Adrenal gland (tissue), 12 donors: ENCODE results near the gene SLAMF9. TPM values are rescaled to one million over a fixed set of nuclear protein-coding genes. Genes with fewer than 3 reads are reported as not detected.

ENCODE experiments used
- DNase-seq, 7 donors: peaks; one replicate each; pipeline ENCODE4 v3.0.0-alpha.2; 2019 to 2020
- H3K27ac ChIP-seq, 5 donors: fragments of 200-600 bp; sonication (generic) in 4 of 5; 1 replicate in 3 of 5; 2 replicates in 2 of 5; pipeline versions ENCODE4 v1.5.1 to v1.8.0; 2016 to 2020; ENCODE audit warnings: mild to moderate bottlenecking in 1 of 5
- H3K27me3 ChIP-seq: fragments of 200-600 bp; 2 replicates; pipeline ENCODE4 v1.8.0; 2021
- H3K36me3 ChIP-seq, 2 donors: fragments of 200-600 bp; replicated peaks in 1 of 2; 1 replicate in 1 of 2; 2 replicates in 1 of 2; pipeline versions ENCODE4 v1.5.1 to v1.8.0; 2018 to 2022
- H3K4me1 ChIP-seq, 2 donors: fragments of 200-600 bp; replicated peaks in 1 of 2; 1 replicate in 1 of 2; 2 replicates in 1 of 2; pipeline versions ENCODE4 v1.5.1 to v1.8.0; 2018 to 2021
- H3K4me3 ChIP-seq, 4 donors: fragments of 200-600 bp; sonication (generic) in 3 of 4; one replicate each; pipeline ENCODE4 v1.5.1; 2016 to 2018
- H3K9me3 ChIP-seq, 3 donors: fragments of 200-600 bp; sonication (generic) in 1 of 3; replicated peaks in 1 of 3; 1 replicate in 2 of 3; 2 replicates in 1 of 3; pipeline versions ENCODE4 v1.5.1 to v1.8.0; 2016 to 2021
- CTCF ChIP-seq, 6 experiments: fragments of 450-650 bp in 4 of 6; fragments of 200-600 bp in 2 of 6; sonication (generic) in 1 of 6; IDR thresholded peaks; 1 replicate in 5 of 6; 2 replicates in 1 of 6; pipeline versions ENCODE4 v1.5.1 to v1.8.0; 2016 to 2021; ENCODE audit warnings: antibody characterized with exemption in 6 of 6, mild to moderate bottlenecking in 2 of 6, moderate library complexity in 1 of 6
- POLR2A ChIP-seq, 2 donors: fragments of 450-650 bp; IDR thresholded peaks; one replicate each; pipeline ENCODE4 v1.6.1; 2017; ENCODE audit warnings: antibody characterized with exemption in 2 of 2, mild to moderate bottlenecking in 2 of 2, moderate library complexity in 1 of 2
- WGBS, 4 donors: extraction: QIAGEN DNeasy Blood & Tissue Kit in 2 of 4; methylation state at CpG; one replicate each; pipeline versions ENCODE4 v1.1.5 to v1.1.7; 2013 to 2017; 5-methylcytosine and 5-hydroxymethylcytosine counted together
- intact Hi-C, 2 donors: fragments of 100-400 bp; cut with DNase I; formaldehyde crosslinking; loops; one replicate each; pipeline versions ENCODE4 v1.14.1 to v1.15.0; 2022 to 2023
- polyA plus RNA-seq, 3 donors: library from polyadenylated mRNA; stranded (reverse); fragments of 200-250 nt in 2 of 3; fragments of 350-450 nt in 1 of 3; fragmentation: Illumina TruSeq in 1 of 3; extraction: RNeasy Lipid Tissue Mini Kit (QIAGEN cat#74804) in 1 of 3; gene quantifications; one replicate each; pipeline ENCODE4 v1.2.3, GENCODE V29; 2013 to 2014
- total RNA-seq, 9 donors: library from RNA; depleted of rRNA in 4 of 9; stranded (reverse); fragments of >200 nt in 4 of 9; fragments of 120-200 nt in 1 of 9; fragmentation: NEBNext Ultra II Directional in 1 of 9; extraction: Animal tissue kit (Norgen Biotek cat#: 25700) in 1 of 9; gene quantifications; one replicate each; pipeline versions ENCODE4 v1.1.0 to v1.2.4, GENCODE V29; 2013 to 2023
- donor health status: healthy with polysubstance abuse.
- donor health status: Bipolar disorder and iron deficiency.
- donor health status: DM: yes; HTN: yes; CAD: no.
- donor health status: DM: no; HTN: no; CAD: no.
- donor health status: DM: no; HTN: no; CAD: no.
- donor health status: DM: yes; HTN: yes; CAD: no.

Gene SLAMF9
- total and polyA plus RNA-seq, 12 donors = not detected

- H3K9me3 ChIP-seq = no peaks in the 10 kb centered on the region
- no peaks in the 10 kb centered on the region for H3K4me1 ChIP-seq
- H3K36me3 ChIP-seq = no peaks in the 10 kb centered on the region
- no peak overlapping the region for H3K4me3 ChIP-seq
- no peak for DNase-seq
- 45 to 57% (median 48%) methylated on average over 3 of the region's 3 CpGs for WGBS, 4 donors
- H3K27ac ChIP-seq = no peak overlapping the region
- intact Hi-C loops = no loop called here
- TF ChIP-seq POLR2A (IDR thresholded peaks at IDR 0.05) (no peak), CTCF (IDR thresholded peaks at IDR 0.05) (no peak)
- H3K27me3 ChIP-seq = peaks cover 34% of the 10 kb centered on the region
Measured at GRCh38 chr1:159964144-159964543, 10.1 kb upstream of the SLAMF9 start.

GRCh38 chr1:159962176-159962575, 8.1 kb upstream of the SLAMF9 start:
- no peaks in the 10 kb centered on the region for H3K9me3 ChIP-seq
- H3K4me3 ChIP-seq = no peak overlapping the region
- DNase-seq = no peak
- 83 to 93% (median 91%) methylated on average over 11 of the region's 11 CpGs for WGBS, 4 donors
- H3K27me3 ChIP-seq = peaks cover 23% of the 10 kb centered on the region
- no peaks in the 10 kb centered on the region for H3K4me1 ChIP-seq
- TF ChIP-seq POLR2A (IDR thresholded peaks at IDR 0.05) (no peak), CTCF (IDR thresholded peaks at IDR 0.05) (no peak)
- no peak overlapping the region for H3K27ac ChIP-seq
- no peaks in the 10 kb centered on the region for H3K36me3 ChIP-seq
- intact Hi-C loops = no loop called here

GRCh38 chr1:159961636-159962035, 7.6 kb upstream of the SLAMF9 start:
- WGBS, 4 donors = 84 to 90% (median 88%) methylated on average over 15 of the region's 15 CpGs
- no peaks in the 10 kb centered on the region for H3K4me1 ChIP-seq
- no peaks in the 10 kb centered on the region for H3K9me3 ChIP-seq
- H3K36me3 ChIP-seq = no peaks in the 10 kb centered on the region
- H3K27me3 ChIP-seq = peaks cover 17% of the 10 kb centered on the region
- H3K4me3 ChIP-seq = no peak overlapping the region
- TF ChIP-seq CTCF (IDR thresholded peaks at IDR 0.05) (no peak), POLR2A (IDR thresholded peaks at IDR 0.05) (no peak)
- no peak overlapping the region for H3K27ac ChIP-seq
- intact Hi-C loops = no loop called here
- no peak for DNase-seq

GRCh38 chr1:159960721-159961381, 6.8 kb upstream of the SLAMF9 start:
- Histone ChIP-seq H3K9me3 (no peaks in the 10 kb centered on the region), H3K27me3 (peaks cover 10% of the 10 kb centered on the region), H3K36me3 (no peaks in the 10 kb centered on the region), H3K4me3 (no peak overlapping the region), H3K27ac (peak overlapping the region in 1 of 5 donors; percentile 34), H3K4me1 (no peaks in the 10 kb centered on the region)
- intact Hi-C loops = no loop called here
- TF ChIP-seq POLR2A (IDR thresholded peaks at IDR 0.05) (no peak), CTCF (IDR thresholded peaks at IDR 0.05) (no peak)
- WGBS, 4 donors = 46 to 60% (median 51%) methylated on average over 5 of the region's 5 CpGs
- DNase-seq = peak in 1 of 7 donors; percentile 17
